CD14-positive monocyte (primary cell): ENCODE data around the gene HES4. TPM values are rescaled to one million over a fixed set of nuclear protein-coding genes. Genes with fewer than 3 reads are reported as not detected.
"Not testable (repeated sequence)": the region's sequence is repeated elsewhere in the genome, so short reads cannot be mapped to it uniquely, and the experiment has no call there.

ENCODE experiments used
- DNase-seq, 3 donors: peaks; one replicate each; pipeline ENCODE4 v3.0.0-alpha.2; 2011 to 2022
- H2AFZ ChIP-seq: 2 replicates; pipeline ENCODE4 v1.6.0; 2012; ENCODE audit warnings: mild to moderate bottlenecking, low read depth, low read length, inconsistent platforms; ENCODE audit not compliant: insufficient read depth, poor library complexity, severe bottlenecking
- H3K27ac ChIP-seq, 2 donors: 1 replicate in 1 of 2; 2 replicates in 1 of 2; pipeline ENCODE4 v1.5.1; 2012 to 2013; ENCODE audit warnings: low read length in 2 of 2, control low read depth in 1 of 2, inconsistent platforms in 1 of 2, low read depth in 1 of 2, mild to moderate bottlenecking in 1 of 2
- H3K27me3 ChIP-seq, 2 donors: one replicate each; pipeline versions ENCODE4 v1.6.0 to v1.6.1; 2011 to 2013; ENCODE audit warnings: low read length in 2 of 2; ENCODE audit not compliant: control insufficient read depth in 2 of 2, insufficient read depth in 2 of 2
- H3K36me3 ChIP-seq, 2 donors: replicated peaks in 1 of 2; 1 replicate in 1 of 2; 2 replicates in 1 of 2; pipeline versions ENCODE4 v1.5.1 to v1.6.1; 2012 to 2013; ENCODE audit warnings: low read length in 2 of 2, control low read depth in 1 of 2, inconsistent platforms in 1 of 2, mild to moderate bottlenecking in 1 of 2; ENCODE audit not compliant: insufficient read depth in 2 of 2, control insufficient read depth in 1 of 2
- H3K4me1 ChIP-seq, 2 donors: 1 replicate in 1 of 2; 2 replicates in 1 of 2; pipeline versions ENCODE4 v1.5.1 to v1.6.1; 2012 to 2013; ENCODE audit warnings: low read length in 2 of 2, control low read depth in 1 of 2, inconsistent platforms in 1 of 2, mild to moderate bottlenecking in 1 of 2, moderate library complexity in 1 of 2; ENCODE audit not compliant: insufficient read depth in 2 of 2, control insufficient read depth in 1 of 2
- H3K4me2 ChIP-seq: replicated peaks from 2 replicates; pipeline ENCODE3; 2012; ENCODE audit warnings: low read length, moderate library complexity, mild to moderate bottlenecking; ENCODE audit not compliant: poor library complexity, severe bottlenecking; ENCODE audit errors: extremely low read depth
- H3K4me3 ChIP-seq, 3 experiments: fragments of 200-600 bp in 1 of 3; sonication (generic) in 1 of 3; replicated peaks in 1 of 3; 1 replicate in 2 of 3; 2 replicates in 1 of 3; pipeline ENCODE4 v1.5.1; 2011 to 2013; ENCODE audit warnings: low read length in 3 of 3, mild to moderate bottlenecking in 3 of 3, control low read depth in 2 of 3, low read depth in 2 of 3, inconsistent platforms in 1 of 3, moderate library complexity in 1 of 3
- H3K79me2 ChIP-seq: 2 replicates; pipeline ENCODE4 v1.6.0; 2012; ENCODE audit warnings: mild to moderate bottlenecking, control low read depth, inconsistent platforms, low read length, moderate library complexity; ENCODE audit not compliant: insufficient read depth
- H3K9ac ChIP-seq: 2 replicates; pipeline ENCODE4 v1.6.0; 2017; ENCODE audit warnings: low read length, mild to moderate bottlenecking; ENCODE audit not compliant: insufficient read depth, poor library complexity, severe bottlenecking
- H3K9me3 ChIP-seq, 2 donors: replicated peaks in 1 of 2; 1 replicate in 1 of 2; 2 replicates in 1 of 2; pipeline versions ENCODE4 v1.5.1 to v1.6.1; 2012 to 2013; ENCODE audit warnings: low read length in 2 of 2, control low read depth in 1 of 2; ENCODE audit not compliant: control insufficient read depth in 1 of 2, insufficient read depth in 1 of 2
- H4K20me1 ChIP-seq: 2 replicates; pipeline ENCODE4 v1.6.0; 2012; ENCODE audit warnings: mild to moderate bottlenecking, low read length, control low read depth, moderate library complexity; ENCODE audit not compliant: insufficient read depth
- H3K27ac Mint-ChIP-seq, 7 donors: one replicate each; pipeline ENCODE4 v1.8.0; 2020; ENCODE audit warnings: mild to moderate bottlenecking in 7 of 7, mixed read lengths in 7 of 7, moderate library complexity in 6 of 7, inconsistent platforms in 2 of 7
- H3K27me3 Mint-ChIP-seq, 3 donors: one replicate each; pipeline ENCODE4 v1.8.0; 2021 to 2022; ENCODE audit warnings: low read depth in 3 of 3, mild to moderate bottlenecking in 3 of 3, mixed read lengths in 3 of 3, moderate library complexity in 3 of 3, inconsistent platforms in 1 of 3
- H3K36me3 Mint-ChIP-seq, 2 donors: one replicate each; pipeline ENCODE4 v1.8.0; 2020; ENCODE audit warnings: mixed read lengths in 2 of 2, inconsistent platforms in 1 of 2, mild to moderate bottlenecking in 1 of 2
- H3K4me1 Mint-ChIP-seq: one replicate; pipeline ENCODE4 v1.8.0; 2020; ENCODE audit warnings: mild to moderate bottlenecking, mixed read lengths
- H3K4me3 Mint-ChIP-seq, 2 donors: one replicate each; pipeline ENCODE4 v1.8.0; 2020; ENCODE audit warnings: mild to moderate bottlenecking in 2 of 2, mixed read lengths in 2 of 2, moderate library complexity in 1 of 2
- H3K9me3 Mint-ChIP-seq, 7 donors: one replicate each; pipeline ENCODE4 v1.8.0; 2020 to 2022; ENCODE audit warnings: mixed read lengths in 7 of 7, mild to moderate bottlenecking in 6 of 7, moderate library complexity in 6 of 7, inconsistent platforms in 2 of 7
- WGBS: methylation state at CpG from one replicate; pipeline ENCODE4 v1.1.5; 2013; ENCODE audit warnings: missing lambda C conversion rate; ENCODE audit not compliant: insufficient coverage; 5-methylcytosine and 5-hydroxymethylcytosine counted together
- intact Hi-C, 2 donors: fragments of 100-400 bp; cut with micrococcal nuclease; formaldehyde crosslinking; loops; one replicate each; pipeline versions ENCODE4 v1.15.0 to v1.15.1; 2023
- polyA plus RNA-seq, 3 donors: library from polyadenylated mRNA; depleted of rRNA in 1 of 3; unstranded in 2 of 3; stranded (reverse) in 1 of 3; fragments of 300-500 nt in 2 of 3; fragments of >200 nt in 1 of 3; fragmentation: Illumina TruSeq in 2 of 3; gene quantifications; 1 replicate in 2 of 3; 2 replicates in 1 of 3; pipeline ENCODE4 v1.2.3, GENCODE V29; 2012 to 2021
- TF ChIP-seq, protein P1 (sequence below): fragments of 200-600 bp; IDR thresholded peaks from one replicate; pipeline ENCODE4 v1.8.0; 2022; ENCODE audit warnings: antibody characterized with exemption, mild to moderate bottlenecking

Gene HES4
- polyA plus RNA-seq, 3 donors = 1.4 to 26.8 (median 2.0) TPM

DNA sequence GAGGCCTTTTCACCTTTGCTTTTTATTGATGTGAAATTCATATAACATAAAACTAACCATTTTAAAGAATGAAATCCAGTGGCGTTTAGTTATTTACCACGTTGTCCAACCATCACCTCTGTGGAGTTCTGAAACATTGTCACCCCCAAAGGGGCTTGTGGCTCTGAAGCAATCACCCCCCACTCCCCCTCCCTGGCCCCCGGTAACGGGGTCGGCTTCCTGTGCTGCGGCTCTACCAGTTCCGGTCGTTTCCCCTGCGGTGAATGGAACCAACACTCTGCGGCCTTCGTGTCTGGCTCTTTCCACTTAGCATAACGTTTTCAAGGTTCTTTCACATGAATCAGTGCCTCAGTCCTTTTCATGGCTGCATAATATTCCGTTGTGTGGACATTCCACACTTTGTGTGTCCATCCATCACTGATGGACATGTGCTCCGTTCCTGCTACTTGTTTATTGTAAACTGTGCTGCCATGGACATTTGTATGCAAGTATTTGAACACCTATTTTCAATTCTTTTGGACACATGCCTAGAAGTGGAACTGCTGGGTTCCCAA lies 11.6 kb upstream of the HES4 start:
- WGBS = 50% methylated on average over 12 of the region's 14 CpGs
- TF ChIP-seq, protein P1, sequence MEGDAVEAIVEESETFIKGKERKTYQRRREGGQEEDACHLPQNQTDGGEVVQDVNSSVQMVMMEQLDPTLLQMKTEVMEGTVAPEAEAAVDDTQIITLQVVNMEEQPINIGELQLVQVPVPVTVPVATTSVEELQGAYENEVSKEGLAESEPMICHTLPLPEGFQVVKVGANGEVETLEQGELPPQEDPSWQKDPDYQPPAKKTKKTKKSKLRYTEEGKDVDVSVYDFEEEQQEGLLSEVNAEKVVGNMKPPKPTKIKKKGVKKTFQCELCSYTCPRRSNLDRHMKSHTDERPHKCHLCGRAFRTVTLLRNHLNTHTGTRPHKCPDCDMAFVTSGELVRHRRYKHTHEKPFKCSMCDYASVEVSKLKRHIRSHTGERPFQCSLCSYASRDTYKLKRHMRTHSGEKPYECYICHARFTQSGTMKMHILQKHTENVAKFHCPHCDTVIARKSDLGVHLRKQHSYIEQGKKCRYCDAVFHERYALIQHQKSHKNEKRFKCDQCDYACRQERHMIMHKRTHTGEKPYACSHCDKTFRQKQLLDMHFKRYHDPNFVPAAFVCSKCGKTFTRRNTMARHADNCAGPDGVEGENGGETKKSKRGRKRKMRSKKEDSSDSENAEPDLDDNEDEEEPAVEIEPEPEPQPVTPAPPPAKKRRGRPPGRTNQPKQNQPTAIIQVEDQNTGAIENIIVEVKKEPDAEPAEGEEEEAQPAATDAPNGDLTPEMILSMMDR = no peak
- intact Hi-C loops = loop anchor here in 1 of 2 donors (10.0 kb wide), 1 partner anchor 363 kb away; the partner anchor contains the start of gene AURKAIP1

DNA sequence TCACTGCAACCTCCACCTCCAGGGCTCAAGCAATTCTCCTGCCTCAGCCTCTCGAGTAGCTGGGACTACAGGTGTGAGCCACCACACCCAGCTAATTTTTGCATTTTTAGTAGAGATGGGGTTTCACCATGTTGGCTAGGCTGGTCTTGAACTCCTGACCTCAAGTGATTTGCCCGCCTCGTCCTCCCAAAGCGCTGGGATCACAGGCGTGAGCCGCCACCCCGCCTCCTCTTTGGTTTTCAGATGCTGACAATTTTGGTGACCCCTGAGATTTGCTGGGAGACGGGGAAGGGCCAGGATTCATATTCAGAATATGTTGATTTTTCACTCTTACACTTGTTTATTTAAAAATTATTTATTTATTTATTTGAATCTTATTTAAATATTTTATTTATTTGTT lies 10.2 kb upstream of the HES4 start:
- H3K27me3 ChIP-seq, H3K27ac ChIP-seq, H3K9ac ChIP-seq, H3K4me3 Mint-ChIP-seq, H2AFZ ChIP-seq, H3K4me2 ChIP-seq, H3K9me3 ChIP-seq, H3K79me2 ChIP-seq, H3K4me3 ChIP-seq, DNase-seq, H3K36me3 Mint-ChIP-seq, H4K20me1 ChIP-seq, H3K9me3 Mint-ChIP-seq, H3K36me3 ChIP-seq: not testable (repeated sequence)
- H3K4me1 ChIP-seq = peaks cover 16 to 25% of the 10 kb centered on the region in 2 donors
- H3K27ac Mint-ChIP-seq = peak overlapping the region in 1 of 7 donors; percentile 25
- 97% methylated on average over 6 of the region's 8 CpGs for WGBS
- peaks cover 17 to 47% (median 30%) of the 10 kb centered on the region in 3 donors for H3K27me3 Mint-ChIP-seq
- intact Hi-C loops = loop anchor here in 1 of 2 donors (10.0 kb wide), 1 partner anchor 365 kb away; the partner anchor contains the start of gene AURKAIP1
- peaks cover 24% of the 10 kb centered on the region for H3K4me1 Mint-ChIP-seq

More for the DNA sequence above, 11.6 kb upstream of the HES4 start:
- Mint-ChIP-seq H3K36me3 (no peaks in the 10 kb centered on the region), H3K27ac (no peak overlapping the region), H3K4me1 (peaks cover 22% of the 10 kb centered on the region), H3K27me3 (peaks cover 14 to 36% (median 20%) of the 10 kb centered on the region in 3 donors), H3K9me3 (peaks cover 0 to 7% (median 2%) of the 10 kb centered on the region in 7 donors), H3K4me3 (no peak overlapping the region)
- no peak for DNase-seq
- peaks cover 0 to 2% of the 10 kb centered on the region in 2 donors for H3K27me3 ChIP-seq
- no peak overlapping the region for H3K4me2 ChIP-seq
- no peak overlapping the region for H2AFZ ChIP-seq
- no peaks in the 10 kb centered on the region for H3K36me3 ChIP-seq
- H4K20me1 ChIP-seq = no peaks in the 10 kb centered on the region
- peaks cover 16 to 27% of the 10 kb centered on the region in 2 donors for H3K4me1 ChIP-seq
- H3K9ac ChIP-seq = no peak overlapping the region
- no peaks in the 10 kb centered on the region for H3K79me2 ChIP-seq
- no peak overlapping the region for H3K4me3 ChIP-seq
- H3K9me3 ChIP-seq = no peaks in the 10 kb centered on the region
- H3K27ac ChIP-seq = no peak overlapping the region
